K562 (cell line): ENCODE measurements around the gene EYA2. TPM values are rescaled to one million over a fixed set of nuclear protein-coding genes. Genes with fewer than 3 reads are reported as not detected.

Experiments
- THRB ChIP-seq: fragments of 450-650 bp; formaldehyde crosslinking; conservative IDR thresholded peaks from 2 replicates; pipeline ENCODE4 v1.4.0; 2022; ENCODE audit warnings: mild to moderate bottlenecking, missing genetic modification characterization
- ZBTB40 ChIP-seq, 2 experiments: fragments of 450-650 bp in 1 of 2; sonication (generic) in 1 of 2; formaldehyde crosslinking in 1 of 2; IDR thresholded peaks; 2 replicates each; pipeline versions ENCODE4 v1.7.1 to v1.9.0; 2016 to 2022; ENCODE audit warnings: inconsistent platforms in 1 of 2, mild to moderate bottlenecking in 1 of 2, missing genetic modification reagents in 1 of 2
- polyA plus RNA-seq, 8 experiments: library from polyadenylated mRNA; depleted of rRNA in 4 of 8; stranded (reverse) in 5 of 8; unstranded in 3 of 8; fragments of >200 nt; fragmentation: Nextera tagmentation in 2 of 8; fragmentation: Illumina TruSeq in 1 of 8; extraction: Ambion mirVana in 2 of 8; extraction: Trizol in 1 of 8; gene quantifications; 2 replicates each; pipeline versions ENCODE4 v1.2.1 to v1.2.3, GENCODE V29; 2011 to 2014; ENCODE audit warnings: inconsistent platforms in 1 of 8, missing spikeins in 1 of 8
- total RNA-seq, 7 experiments: library from RNA; depleted of rRNA in 6 of 7; stranded (reverse); fragments of >200 nt in 6 of 7; fragmentation: Illumina TruSeq in 2 of 7; extraction: Trizol in 2 of 7; gene quantifications; 2 replicates each; pipeline versions ENCODE4 v1.2.1 to v1.2.3, GENCODE V29; 2011 to 2021; ENCODE audit warnings: low replicate concordance in 1 of 7

Gene EYA2
- total and polyA plus RNA-seq, 9 of the 15 experiments (the other 6 are each of a cell fraction or from before 2014, with no cell fraction given): 0.03 TPM; not detected in 8

- TF ChIP-seq ZBTB40 (IDR thresholded peaks at IDR 0.05) (peak; percentile 92), ZBTB40 (CRISPR knock-in tag; IDR thresholded peaks at IDR 0.05) (peak; percentile 81), THRB (CRISPR knock-in tag) (no peak)
These were observed 144.2 kb downstream of the EYA2 start (continued) for GRCh38 chr20:47038566-47039560.
